Measurements from ENCODE around the gene ZNF710. TPM values are rescaled to one million over a fixed set of nuclear protein-coding genes. Genes with fewer than 3 reads are reported as not detected.

The ZNF710 gene
- polyA plus RNA-seq, 2 donors, result 21.1 to 62.1 TPM

DNA sequence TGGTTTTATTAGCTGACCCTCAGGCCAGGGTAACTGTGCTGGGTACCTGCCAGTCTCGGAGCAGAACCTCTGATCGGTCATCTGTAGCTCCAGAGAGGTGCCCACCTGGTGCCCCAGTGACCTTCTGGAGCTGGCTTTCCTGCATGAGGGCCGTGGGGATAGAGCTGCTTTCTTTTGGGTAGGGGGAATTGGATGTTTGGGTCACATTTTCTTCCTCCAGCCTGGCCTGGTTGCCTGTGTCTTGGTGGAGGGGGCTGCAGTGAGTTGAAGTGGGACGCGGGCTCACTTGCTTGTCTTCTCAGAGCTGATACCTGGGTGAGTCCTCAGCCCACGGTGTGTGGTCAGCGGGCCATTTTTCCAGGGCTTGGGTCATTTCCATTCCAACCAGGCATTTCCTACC, 2.6 kb downstream of the ZNF710 start:
- Histone ChIP-seq H3K4me1 (ENCODE audit: control insufficient read depth in 2 of 2, insufficient read depth in 2 of 2, low read length in 1 of 2) (peaks cover 2 to 14% of the 10 kb centered on the region in 2 donors), H3K36me3 (ENCODE audit: control insufficient read depth in 2 of 2, insufficient read depth in 2 of 2, low read length in 1 of 2) (peaks cover 0 to 2% of the 10 kb centered on the region in 2 donors), H3K9me3 (ENCODE audit: control insufficient read depth in 2 of 2, insufficient read depth in 1 of 2, low read depth in 1 of 2, low read length in 1 of 2) (no peaks in the 10 kb centered on the region), H3K27me3 (ENCODE audit: control insufficient read depth in 1 of 2, insufficient read depth in 2 of 2, low read length in 2 of 2) (no peaks in the 10 kb centered on the region), H3K4me3 (ENCODE audit: low read depth in 1 of 2, low read length in 2 of 2) (peak overlapping the region; percentile 1 to 17), H3K27ac (ENCODE audit: low read depth in 2 of 2, low read length in 1 of 2) (peak overlapping the region; percentile 92 to 94)
- WGBS, 2 donors, result 87 to 92% methylated on average over 7 of the region's 7 CpGs

DNA sequence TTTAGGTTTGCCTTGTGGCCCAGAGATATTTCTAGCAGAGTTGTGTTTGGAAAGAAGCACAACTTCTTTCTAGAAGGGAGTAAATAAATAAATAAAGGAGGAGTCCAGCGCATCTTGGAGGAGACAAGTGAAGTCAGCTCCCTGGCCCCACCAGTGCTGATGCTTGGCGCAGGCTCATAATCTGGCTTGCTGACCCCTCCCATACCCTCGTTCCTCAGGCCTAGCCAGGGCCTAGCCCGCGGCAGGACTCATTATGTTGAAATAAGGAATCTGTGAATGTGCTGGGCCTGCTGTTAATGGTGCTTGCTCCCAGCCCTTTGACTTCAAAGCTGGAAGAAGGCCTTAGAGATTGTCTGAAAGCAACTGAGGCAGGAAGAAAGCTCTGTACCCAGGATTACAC, 3.1 kb downstream of the ZNF710 start:
- H3K4me3 ChIP-seq (ENCODE audit: low read depth in 1 of 2, low read length in 2 of 2), result peak overlapping the region; percentile 1 to 14
- no peaks in the 10 kb centered on the region for H3K27me3 ChIP-seq (ENCODE audit: control insufficient read depth in 1 of 2, insufficient read depth in 2 of 2, low read length in 2 of 2)
- peaks cover 2 to 10% of the 10 kb centered on the region in 2 donors for H3K4me1 ChIP-seq (ENCODE audit: control insufficient read depth in 2 of 2, insufficient read depth in 2 of 2, low read length in 1 of 2)
- WGBS, 2 donors, result 49 to 55% methylated on average over 5 of the region's 5 CpGs
- no peaks in the 10 kb centered on the region for H3K9me3 ChIP-seq (ENCODE audit: control insufficient read depth in 2 of 2, insufficient read depth in 1 of 2, low read depth in 1 of 2, low read length in 1 of 2)
- H3K36me3 ChIP-seq (ENCODE audit: control insufficient read depth in 2 of 2, insufficient read depth in 2 of 2, low read length in 1 of 2), result peaks cover 0 to 5% of the 10 kb centered on the region in 2 donors
- peak overlapping the region; percentile 92 to 94 for H3K27ac ChIP-seq (ENCODE audit: low read depth in 2 of 2, low read length in 1 of 2)

DNA sequence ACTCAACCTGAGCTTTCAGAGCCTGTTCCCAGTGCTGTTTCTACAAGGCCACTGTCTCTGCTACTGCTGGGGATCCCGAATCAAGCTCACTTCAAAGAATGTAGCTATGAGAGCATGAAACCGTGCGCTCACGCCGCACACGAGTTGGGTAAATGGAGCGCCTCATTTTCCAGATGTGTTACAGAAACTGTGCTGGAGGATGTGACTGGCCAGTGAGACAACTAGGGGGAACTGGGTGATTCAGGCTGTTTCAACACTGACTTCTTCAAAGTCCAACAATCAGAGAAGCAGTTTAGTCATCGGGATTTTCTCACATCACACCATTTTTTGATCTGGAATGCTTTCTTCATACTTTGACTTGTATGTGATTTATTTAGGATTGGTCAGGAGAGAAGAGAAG, 3.5 kb downstream of the ZNF710 start:
- 54 to 60% methylated on average over 8 of the region's 8 CpGs for WGBS, 2 donors
- no peaks in the 10 kb centered on the region for H3K27me3 ChIP-seq (ENCODE audit: control insufficient read depth in 1 of 2, insufficient read depth in 2 of 2, low read length in 2 of 2)
- peak overlapping the region; percentile 93 to 94 for H3K27ac ChIP-seq (ENCODE audit: low read depth in 2 of 2, low read length in 1 of 2)
- H3K4me1 ChIP-seq (ENCODE audit: control insufficient read depth in 2 of 2, insufficient read depth in 2 of 2, low read length in 1 of 2), result peaks cover 2 to 8% of the 10 kb centered on the region in 2 donors
- peak overlapping the region; percentile 1 to 14 for H3K4me3 ChIP-seq (ENCODE audit: low read depth in 1 of 2, low read length in 2 of 2)
- no peaks in the 10 kb centered on the region for H3K9me3 ChIP-seq (ENCODE audit: control insufficient read depth in 2 of 2, insufficient read depth in 1 of 2, low read depth in 1 of 2, low read length in 1 of 2)
- peaks cover 0 to 6% of the 10 kb centered on the region in 2 donors for H3K36me3 ChIP-seq (ENCODE audit: control insufficient read depth in 2 of 2, insufficient read depth in 2 of 2, low read length in 1 of 2)

DNA sequence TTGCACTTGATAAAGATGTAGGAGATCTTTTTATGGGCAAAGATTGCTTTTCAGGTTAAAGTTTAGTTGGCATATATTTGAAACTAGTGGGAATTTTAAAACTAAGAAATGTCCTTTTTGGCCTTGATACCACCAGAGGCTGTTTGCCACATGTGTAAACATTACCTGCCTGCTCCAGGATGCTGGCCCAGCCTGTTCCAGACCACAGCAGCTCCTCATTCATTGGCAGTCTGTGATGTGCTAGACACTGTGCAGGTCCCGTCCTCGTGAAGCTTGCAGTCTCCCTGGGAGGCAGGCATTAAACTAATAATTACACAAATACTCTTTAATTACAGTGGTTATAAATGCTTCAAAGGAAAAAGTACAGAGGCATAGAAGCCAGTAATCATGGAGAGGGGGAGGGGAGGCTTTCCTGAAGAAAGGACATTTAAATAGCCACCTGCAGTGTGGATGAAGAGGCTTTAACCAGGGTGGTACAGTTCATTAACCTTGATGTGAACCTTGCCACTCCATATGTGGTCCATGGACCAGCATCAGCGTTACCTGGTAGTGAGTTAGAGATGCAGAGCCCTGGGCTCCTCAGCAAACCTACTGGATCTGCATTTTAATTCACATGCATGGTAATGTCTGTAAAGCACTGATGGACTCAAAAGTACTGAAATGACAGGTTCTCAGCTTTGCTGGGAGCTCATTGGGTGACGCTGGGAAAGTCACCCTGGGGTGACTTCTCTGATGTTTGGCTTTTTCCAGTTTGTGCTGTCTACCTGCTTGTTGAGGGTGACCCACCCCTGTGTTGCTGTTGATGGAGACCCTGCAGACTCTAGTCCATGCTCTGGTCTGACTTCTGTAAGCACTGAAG, 5.3 kb downstream of the ZNF710 start:
- 75 to 85% methylated on average over 4 of the region's 4 CpGs for WGBS, 2 donors
- no peak overlapping the region for H3K4me3 ChIP-seq (ENCODE audit: low read depth in 1 of 2, low read length in 2 of 2)
- peaks cover 0 to 6% of the 10 kb centered on the region in 2 donors for H3K36me3 ChIP-seq (ENCODE audit: control insufficient read depth in 2 of 2, insufficient read depth in 2 of 2, low read length in 1 of 2)
- no peaks in the 10 kb centered on the region for H3K9me3 ChIP-seq (ENCODE audit: control insufficient read depth in 2 of 2, insufficient read depth in 1 of 2, low read depth in 1 of 2, low read length in 1 of 2)
- H3K27me3 ChIP-seq (ENCODE audit: control insufficient read depth in 1 of 2, insufficient read depth in 2 of 2, low read length in 2 of 2), result no peaks in the 10 kb centered on the region
- H3K4me1 ChIP-seq (ENCODE audit: control insufficient read depth in 2 of 2, insufficient read depth in 2 of 2, low read length in 1 of 2), result peaks cover 2 to 8% of the 10 kb centered on the region in 2 donors
- peak overlapping the region; percentile 33 to 42 for H3K27ac ChIP-seq (ENCODE audit: low read depth in 2 of 2, low read length in 1 of 2)

DNA sequence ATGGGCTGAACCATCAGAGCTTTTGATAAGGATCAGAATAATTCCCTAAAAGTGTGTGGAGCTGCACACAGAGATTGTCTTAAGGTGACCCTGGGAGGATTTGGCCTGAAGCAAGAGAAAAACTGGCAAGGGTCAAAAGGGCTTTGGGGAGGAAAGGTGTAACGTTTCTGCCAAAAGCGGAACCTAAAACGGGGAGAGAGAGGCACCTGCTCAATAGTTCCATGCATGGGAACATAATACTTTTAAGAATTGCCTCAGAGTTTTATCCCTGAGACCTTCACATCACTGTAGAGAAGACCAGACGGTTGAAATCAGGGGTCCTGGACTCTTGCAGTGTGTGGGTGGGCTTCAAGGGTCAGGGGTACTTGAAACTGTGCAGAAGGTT, 5.9 kb downstream of the ZNF710 start:
- H3K36me3 ChIP-seq (ENCODE audit: control insufficient read depth in 2 of 2, insufficient read depth in 2 of 2, low read length in 1 of 2), result peaks cover 0 to 6% of the 10 kb centered on the region in 2 donors
- H3K27ac ChIP-seq (ENCODE audit: low read depth in 2 of 2, low read length in 1 of 2), result no peak overlapping the region
- peaks cover 2 to 8% of the 10 kb centered on the region in 2 donors for H3K4me1 ChIP-seq (ENCODE audit: control insufficient read depth in 2 of 2, insufficient read depth in 2 of 2, low read length in 1 of 2)
- peaks cover 0 to 4% of the 10 kb centered on the region in 2 donors for H3K9me3 ChIP-seq (ENCODE audit: control insufficient read depth in 2 of 2, insufficient read depth in 1 of 2, low read depth in 1 of 2, low read length in 1 of 2)
- 64 to 68% methylated on average over 4 of the region's 4 CpGs for WGBS, 2 donors
- no peak overlapping the region for H3K4me3 ChIP-seq (ENCODE audit: low read depth in 1 of 2, low read length in 2 of 2)
- H3K27me3 ChIP-seq (ENCODE audit: control insufficient read depth in 1 of 2, insufficient read depth in 2 of 2, low read length in 2 of 2), result no peaks in the 10 kb centered on the region

DNA sequence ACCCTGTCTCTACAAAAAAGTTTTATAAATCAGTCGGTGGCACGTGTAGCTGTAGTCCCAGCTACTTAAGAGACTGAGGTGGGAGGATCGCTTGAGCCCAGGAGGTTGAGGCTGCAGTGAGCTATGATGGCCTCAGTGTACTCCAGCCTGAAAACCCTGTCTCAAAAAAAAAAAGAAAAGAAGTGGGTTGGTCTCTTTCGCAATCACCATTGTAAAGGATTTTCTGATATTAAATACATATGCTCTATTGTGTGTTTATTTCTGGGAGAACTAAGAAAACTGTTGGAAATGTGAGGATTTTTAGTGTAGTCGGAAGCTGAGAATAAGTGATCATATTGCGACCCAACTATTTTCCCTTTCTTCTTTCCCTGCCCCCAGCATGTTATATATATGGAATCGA, 7.5 kb downstream of the ZNF710 start:
- Histone ChIP-seq H3K27me3 (ENCODE audit: control insufficient read depth in 1 of 2, insufficient read depth in 2 of 2, low read length in 2 of 2) (no peaks in the 10 kb centered on the region), H3K4me3 (ENCODE audit: low read depth in 1 of 2, low read length in 2 of 2) (no peak overlapping the region), H3K36me3 (ENCODE audit: control insufficient read depth in 2 of 2, insufficient read depth in 2 of 2, low read length in 1 of 2) (peaks cover 0 to 4% of the 10 kb centered on the region in 2 donors), H3K27ac (ENCODE audit: low read depth in 2 of 2, low read length in 1 of 2) (no peak overlapping the region), H3K9me3 (ENCODE audit: control insufficient read depth in 2 of 2, insufficient read depth in 1 of 2, low read depth in 1 of 2, low read length in 1 of 2) (peaks cover 0 to 4% of the 10 kb centered on the region in 2 donors), H3K4me1 (ENCODE audit: control insufficient read depth in 2 of 2, insufficient read depth in 2 of 2, low read length in 1 of 2) (peaks cover 2 to 7% of the 10 kb centered on the region in 2 donors)
- WGBS, 2 donors, result 85 to 91% methylated on average over 7 of the region's 7 CpGs

DNA sequence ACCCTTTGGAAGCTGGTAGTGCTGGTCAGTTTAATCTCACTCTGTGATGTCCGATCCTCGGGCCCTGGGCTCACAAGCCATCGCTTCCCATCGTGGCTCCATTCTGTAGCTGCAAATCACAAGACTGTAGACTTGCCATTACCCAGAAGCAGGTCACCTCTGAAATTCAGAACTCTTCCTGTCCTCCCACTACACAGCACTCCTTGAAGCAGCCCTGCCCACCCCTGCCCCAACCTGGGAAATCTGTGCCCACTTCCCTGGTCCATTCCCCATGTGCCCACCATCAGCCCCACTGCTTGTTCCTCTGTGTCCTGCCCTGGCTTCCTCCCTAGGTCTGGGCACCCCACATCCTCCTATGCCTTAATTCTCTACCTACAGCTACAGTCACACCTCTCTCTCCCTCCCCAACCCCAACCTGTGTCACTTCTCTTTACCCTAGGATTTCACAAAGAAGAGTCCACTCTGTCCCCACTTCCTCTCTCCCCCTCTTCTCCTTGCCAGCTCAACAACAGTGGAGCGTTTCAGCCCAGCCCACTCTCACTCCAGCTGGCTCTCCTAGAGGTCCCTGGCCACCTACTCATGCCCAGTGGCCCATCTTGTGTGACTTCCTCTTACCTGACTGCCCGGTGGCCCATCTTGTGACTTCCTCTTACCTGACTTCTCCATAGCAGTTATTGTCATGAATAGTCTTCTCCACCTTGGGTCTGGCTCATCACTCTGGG, 8.3 kb downstream of the ZNF710 start:
- 90% methylated on average over 6 of the region's 6 CpGs for WGBS, 2 donors
- Histone ChIP-seq H3K4me1 (ENCODE audit: control insufficient read depth in 2 of 2, insufficient read depth in 2 of 2, low read length in 1 of 2) (peaks cover 2 to 3% of the 10 kb centered on the region in 2 donors), H3K4me3 (ENCODE audit: low read depth in 1 of 2, low read length in 2 of 2) (no peak overlapping the region), H3K36me3 (ENCODE audit: control insufficient read depth in 2 of 2, insufficient read depth in 2 of 2, low read length in 1 of 2) (peaks cover 0 to 4% of the 10 kb centered on the region in 2 donors), H3K27me3 (ENCODE audit: control insufficient read depth in 1 of 2, insufficient read depth in 2 of 2, low read length in 2 of 2) (no peaks in the 10 kb centered on the region), H3K27ac (ENCODE audit: low read depth in 2 of 2, low read length in 1 of 2) (peak overlapping the region in 1 of 2 donors; percentile 60), H3K9me3 (ENCODE audit: control insufficient read depth in 2 of 2, insufficient read depth in 1 of 2, low read depth in 1 of 2, low read length in 1 of 2) (peaks cover 0 to 4% of the 10 kb centered on the region in 2 donors)

DNA sequence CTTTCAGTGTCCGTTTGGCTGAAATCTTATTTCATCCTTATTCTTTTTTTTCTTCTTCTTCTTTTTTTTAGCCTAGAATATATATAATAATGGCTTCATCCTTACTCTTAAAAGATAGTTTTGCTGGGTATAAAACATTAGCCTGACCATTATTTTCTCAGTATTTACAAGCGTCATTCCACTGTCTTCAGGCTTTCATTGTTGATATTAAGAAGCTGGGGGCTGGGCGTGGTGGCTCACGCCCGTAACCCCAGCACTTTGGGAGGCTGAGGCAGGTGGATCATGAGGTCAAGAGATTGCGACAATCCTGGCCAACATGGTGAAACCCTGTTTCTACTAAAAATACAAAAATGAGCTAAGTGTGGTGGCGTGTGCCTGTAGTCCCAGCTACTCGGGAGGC, 10.6 kb downstream of the ZNF710 start:
- H3K9me3 ChIP-seq (ENCODE audit: control insufficient read depth in 2 of 2, insufficient read depth in 1 of 2, low read depth in 1 of 2, low read length in 1 of 2), result peaks cover 0 to 4% of the 10 kb centered on the region in 2 donors
- H3K27me3 ChIP-seq (ENCODE audit: control insufficient read depth in 1 of 2, insufficient read depth in 2 of 2, low read length in 2 of 2), result no peaks in the 10 kb centered on the region
- no peak overlapping the region for H3K4me3 ChIP-seq (ENCODE audit: low read depth in 1 of 2, low read length in 2 of 2)
- peaks cover 0 to 4% of the 10 kb centered on the region in 2 donors for H3K36me3 ChIP-seq (ENCODE audit: control insufficient read depth in 2 of 2, insufficient read depth in 2 of 2, low read length in 1 of 2)
- WGBS, 2 donors, result 95 to 97% methylated on average over 8 of the region's 8 CpGs
- H3K27ac ChIP-seq (ENCODE audit: low read depth in 2 of 2, low read length in 1 of 2), result no peak overlapping the region
- no peaks in the 10 kb centered on the region for H3K4me1 ChIP-seq (ENCODE audit: control insufficient read depth in 2 of 2, insufficient read depth in 2 of 2, low read length in 1 of 2)

DNA sequence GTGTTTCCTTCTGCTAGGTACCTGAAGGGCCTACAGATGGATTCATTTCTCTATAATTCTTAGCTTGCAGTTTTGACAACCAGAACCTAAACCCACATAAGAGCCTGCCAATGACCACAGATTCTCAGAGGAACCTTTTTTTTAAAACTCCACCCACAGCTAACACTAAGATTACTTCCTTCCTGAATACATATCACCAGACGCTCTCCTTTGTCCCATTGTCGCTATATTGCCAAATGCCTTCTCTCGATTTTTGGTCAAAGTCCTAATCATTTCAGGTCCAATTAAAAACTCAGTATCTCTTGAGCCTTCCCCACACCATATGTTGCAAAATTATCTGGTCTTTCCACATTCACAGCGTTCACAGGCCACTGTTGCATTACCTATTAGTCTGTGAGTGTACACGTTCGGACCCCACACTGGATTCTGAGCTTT, 12.4 kb downstream of the ZNF710 start:
- Histone ChIP-seq H3K27ac (ENCODE audit: low read depth in 2 of 2, low read length in 1 of 2) (peak overlapping the region; percentile 13 to 26), H3K36me3 (ENCODE audit: control insufficient read depth in 2 of 2, insufficient read depth in 2 of 2, low read length in 1 of 2) (peaks cover 0 to 4% of the 10 kb centered on the region in 2 donors), H3K4me1 (ENCODE audit: control insufficient read depth in 2 of 2, insufficient read depth in 2 of 2, low read length in 1 of 2) (peaks cover 0 to 2% of the 10 kb centered on the region in 2 donors), H3K4me3 (ENCODE audit: low read depth in 1 of 2, low read length in 2 of 2) (no peak overlapping the region), H3K9me3 (ENCODE audit: control insufficient read depth in 2 of 2, insufficient read depth in 1 of 2, low read depth in 1 of 2, low read length in 1 of 2) (peaks cover 0 to 4% of the 10 kb centered on the region in 2 donors), H3K27me3 (ENCODE audit: control insufficient read depth in 1 of 2, insufficient read depth in 2 of 2, low read length in 2 of 2) (no peaks in the 10 kb centered on the region)
- 72 to 74% methylated on average over 6 of the region's 6 CpGs for WGBS, 2 donors

Measured in esophagus (tissue), 2 donors.